ENCODE results near the gene SMPX.
A peak's percentile ranks its signal among the peaks of the same experiment; 100 is the strongest.
"Not testable (repeated sequence)": the region's sequence is repeated elsewhere in the genome, so short reads cannot be mapped to it uniquely, and the experiment has no call there.

The SMPX gene

GRCh38 chrX:21757960-21758359, at the start of gene SMPX:
Gene SMPX (minus strand): TSS chrX:21758116. CDS start chrX:21754290, 3,826 bp downstream.
- DNase-seq (ENCODE audit: low read depth in 1 of 2, low spot score in 1 of 2) = no peak

GRCh38 chrX:21806691-21807090, 48.8 kb upstream of the SMPX start:
- no peak for DNase-seq (ENCODE audit: low read depth in 1 of 2, low spot score in 1 of 2)

GRCh38 chrX:21802839-21803238, 44.9 kb upstream of the SMPX start:
- DNase-seq (ENCODE audit: low read depth in 1 of 2, low spot score in 1 of 2) = no peak

GRCh38 chrX:21802054-21802670, 44.2 kb upstream of the SMPX start:
- DNase-seq (ENCODE audit: low read depth in 1 of 2, low spot score in 1 of 2) = no peak

GRCh38 chrX:21800344-21800770, 42.4 kb upstream of the SMPX start:
- DNase-seq (ENCODE audit: low read depth in 1 of 2, low spot score in 1 of 2) = no peak

- no peak for DNase-seq (ENCODE audit: low read depth in 1 of 2, low spot score in 1 of 2)
These were observed 41.9 kb upstream of the SMPX start for GRCh38 chrX:21799767-21800166.

- no peak for DNase-seq (ENCODE audit: low read depth in 1 of 2, low spot score in 1 of 2)
These were observed 40.8 kb upstream of the SMPX start for GRCh38 chrX:21798677-21799219.

- DNase-seq (ENCODE audit: low read depth in 1 of 2, low spot score in 1 of 2) = no peak
These were observed 24.1 kb upstream of the SMPX start for GRCh38 chrX:21781976-21782375.

GRCh38 chrX:21781525-21781924, 23.6 kb upstream of the SMPX start:
- no peak for DNase-seq (ENCODE audit: low read depth in 1 of 2, low spot score in 1 of 2)

GRCh38 chrX:21779095-21779494, 21.2 kb upstream of the SMPX start:
- no peak for DNase-seq (ENCODE audit: low read depth in 1 of 2, low spot score in 1 of 2)

GRCh38 chrX:21778236-21778635, 20.3 kb upstream of the SMPX start:
- DNase-seq (ENCODE audit: low read depth in 1 of 2, low spot score in 1 of 2) = no peak

GRCh38 chrX:21775128-21775527, 17.2 kb upstream of the SMPX start:
- not testable (repeated sequence) for DNase-seq (ENCODE audit: low read depth in 1 of 2, low spot score in 1 of 2)

- not testable (repeated sequence) for DNase-seq (ENCODE audit: low read depth in 1 of 2, low spot score in 1 of 2)
These were observed 15.1 kb upstream of the SMPX start for GRCh38 chrX:21773036-21773435.

- DNase-seq (ENCODE audit: low read depth in 1 of 2, low spot score in 1 of 2) = no peak
These were observed 12.9 kb upstream of the SMPX start for GRCh38 chrX:21770631-21771321.

- DNase-seq (ENCODE audit: low read depth in 1 of 2, low spot score in 1 of 2) = no peak
These were observed 8.2 kb upstream of the SMPX start for GRCh38 chrX:21766101-21766500.

- no peak for DNase-seq (ENCODE audit: low read depth in 1 of 2, low spot score in 1 of 2)
These were observed 6.1 kb upstream of the SMPX start for GRCh38 chrX:21764008-21764407.

GRCh38 chrX:21758488-21758887, 572 bp upstream of the SMPX start:
- DNase-seq (ENCODE audit: low read depth in 1 of 2, low spot score in 1 of 2) = no peak

- DNase-seq (ENCODE audit: low read depth in 1 of 2, low spot score in 1 of 2) = no peak
These were observed 959 bp downstream of the SMPX start for GRCh38 chrX:21756785-21757529.

- DNase-seq (ENCODE audit: low read depth in 1 of 2, low spot score in 1 of 2) = no peak
These were observed 8.0 kb downstream of the SMPX start for GRCh38 chrX:21749924-21750323.

- no peak for DNase-seq (ENCODE audit: low read depth in 1 of 2, low spot score in 1 of 2)
These were observed 9.7 kb downstream of the SMPX start for GRCh38 chrX:21748235-21748634.

GRCh38 chrX:21747558-21747957, 10.4 kb downstream of the SMPX start:
- DNase-seq (ENCODE audit: low read depth in 1 of 2, low spot score in 1 of 2) = no peak

- DNase-seq (ENCODE audit: low read depth in 1 of 2, low spot score in 1 of 2) = peak; percentile 3 to 8
These were observed 12.2 kb downstream of the SMPX start for GRCh38 chrX:21745756-21746155.

Measured in activated T-helper 1 cell treated with anti-CD3 and anti-CD28 coated beads, Interleukin-2, amount 50 U/mL, for 16 hours (primary cell).